ENCODE measurements around the gene UROC1.

UROC1 gene

DNA sequence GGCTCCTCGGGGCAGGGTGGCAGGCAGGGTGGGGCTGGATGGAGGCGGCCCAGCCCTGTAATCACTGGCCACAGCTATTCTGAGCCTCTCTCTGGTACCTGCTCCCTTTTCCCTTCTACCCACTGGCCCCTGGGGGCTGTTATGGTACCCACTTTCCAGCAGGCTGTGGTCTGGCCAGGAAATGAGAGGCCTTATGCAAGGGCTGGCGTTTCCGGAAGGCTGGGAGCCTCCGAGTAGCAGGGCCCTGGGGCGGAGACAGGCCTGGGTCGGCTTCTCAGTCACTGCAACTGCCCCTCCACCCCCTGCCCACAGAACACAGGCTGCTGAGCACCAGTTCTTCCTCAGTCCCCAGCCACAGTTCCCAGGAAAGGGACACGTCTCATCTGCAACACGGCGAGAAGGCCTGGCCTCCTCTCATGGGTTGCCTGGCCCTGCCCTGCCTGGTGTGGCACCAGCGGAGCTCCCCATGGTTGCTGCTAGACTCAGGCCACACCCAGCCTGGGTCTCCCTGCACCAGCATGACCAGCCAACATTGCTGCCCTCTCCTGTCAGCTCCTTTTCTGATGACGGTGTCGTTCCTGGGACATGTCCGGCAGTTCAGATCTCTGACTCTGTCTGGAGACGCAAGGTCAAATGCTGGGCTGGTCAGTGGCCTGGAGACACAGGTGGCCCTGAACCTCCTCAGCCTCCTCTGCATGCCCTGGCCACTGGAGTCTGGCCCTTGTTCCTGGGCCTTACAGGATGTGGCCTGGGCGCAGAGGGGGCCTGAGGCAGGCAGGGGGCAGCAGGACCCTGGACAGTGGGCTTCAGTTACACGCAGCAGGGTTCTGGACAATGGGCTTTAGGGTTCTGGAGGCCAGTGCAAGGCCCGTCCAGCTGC is 12.8 kb upstream of the UROC1 start:
- DNase-seq: no peak

- DNase-seq: no peak
Measured at GRCh38 chr3:126529585-126530170, 12.1 kb upstream of the UROC1 start.

GRCh38 chr3:126528800-126529541 is 11.4 kb upstream of the UROC1 start:
- no peak for DNase-seq

DNA sequence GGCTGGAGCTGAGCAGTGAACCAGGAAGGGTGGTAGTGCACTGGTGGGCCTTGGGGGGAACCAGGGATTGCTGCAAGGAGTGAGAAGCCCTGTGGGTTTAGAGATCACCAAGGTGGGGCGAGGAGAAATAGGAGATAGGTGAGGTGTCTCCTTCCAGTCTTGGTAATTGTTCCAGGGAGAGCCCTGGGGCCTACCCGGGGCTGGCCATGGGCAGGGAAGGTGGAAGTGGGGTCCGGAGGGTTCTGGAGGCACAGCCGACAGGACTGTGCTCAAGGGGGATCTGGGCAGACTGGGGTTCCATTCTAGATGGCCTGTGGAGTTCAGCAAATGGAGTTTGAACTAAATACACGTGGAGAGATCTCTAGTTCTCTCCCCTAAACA is 10.8 kb upstream of the UROC1 start:
- no peak for DNase-seq

GRCh38 chr3:126527455-126528211 is 10.1 kb upstream of the UROC1 start:
- DNase-seq: no peak

- DNase-seq: no peak
Measured at GRCh38 chr3:126527006-126527405, 9.4 kb upstream of the UROC1 start.

DNA sequence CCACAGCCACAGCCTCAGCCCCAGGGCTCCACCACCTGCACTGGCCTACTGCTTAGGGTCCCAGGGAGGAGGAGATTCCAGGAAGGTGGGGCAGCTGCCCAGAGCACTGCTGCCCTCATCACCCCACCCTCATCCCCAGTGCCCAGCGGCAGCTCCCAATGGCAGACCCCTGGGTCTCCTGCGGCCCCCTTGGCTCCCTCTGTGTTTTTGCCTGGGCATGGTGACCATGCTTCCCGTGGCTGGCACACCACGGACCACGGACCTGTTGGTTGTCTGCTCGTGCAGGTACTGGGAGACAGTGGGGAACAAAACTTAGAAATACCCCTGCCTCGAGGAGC is 9.1 kb upstream of the UROC1 start:
- DNase-seq: no peak

DNA sequence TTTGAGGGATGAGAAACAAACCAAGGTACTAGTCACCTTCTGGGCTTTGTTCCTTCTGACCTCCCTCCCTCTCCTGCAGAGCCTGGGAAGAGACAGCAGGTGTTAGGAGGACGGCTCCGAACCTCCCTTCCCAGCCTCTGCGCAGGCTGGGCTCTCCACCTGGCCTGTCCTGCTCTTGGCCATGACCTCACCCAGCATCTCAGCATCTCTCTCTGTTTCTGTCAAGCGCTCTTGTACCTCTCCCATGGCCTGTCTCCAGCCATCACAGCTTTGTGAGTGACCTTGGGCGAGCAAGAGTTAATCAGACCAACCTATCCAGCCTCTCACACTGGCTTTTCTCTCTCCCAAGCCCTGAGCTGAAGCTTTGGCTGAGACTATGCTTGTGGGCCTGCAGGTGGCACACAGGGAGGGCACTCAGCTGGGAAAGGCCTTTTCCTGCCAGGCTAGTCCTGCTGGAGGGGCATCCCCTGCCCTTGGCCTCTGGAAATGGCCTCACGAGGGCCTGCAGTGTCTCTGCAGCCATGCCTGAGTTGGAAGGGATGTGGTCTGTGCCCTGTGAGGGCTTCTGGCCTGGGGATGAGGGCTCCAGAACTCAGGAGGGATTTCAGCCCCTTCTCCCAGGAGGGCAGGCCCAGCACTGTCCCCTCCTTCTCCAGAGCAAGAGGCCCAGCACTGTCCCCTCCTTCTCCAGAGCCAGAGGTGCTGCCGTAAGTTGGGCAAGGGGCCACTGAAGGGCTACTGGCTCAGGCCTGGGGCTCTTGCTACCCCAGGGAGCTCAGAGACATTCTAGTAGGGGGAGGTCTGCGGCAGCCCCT is 8.5 kb upstream of the UROC1 start:
- DNase-seq: no peak

DNA sequence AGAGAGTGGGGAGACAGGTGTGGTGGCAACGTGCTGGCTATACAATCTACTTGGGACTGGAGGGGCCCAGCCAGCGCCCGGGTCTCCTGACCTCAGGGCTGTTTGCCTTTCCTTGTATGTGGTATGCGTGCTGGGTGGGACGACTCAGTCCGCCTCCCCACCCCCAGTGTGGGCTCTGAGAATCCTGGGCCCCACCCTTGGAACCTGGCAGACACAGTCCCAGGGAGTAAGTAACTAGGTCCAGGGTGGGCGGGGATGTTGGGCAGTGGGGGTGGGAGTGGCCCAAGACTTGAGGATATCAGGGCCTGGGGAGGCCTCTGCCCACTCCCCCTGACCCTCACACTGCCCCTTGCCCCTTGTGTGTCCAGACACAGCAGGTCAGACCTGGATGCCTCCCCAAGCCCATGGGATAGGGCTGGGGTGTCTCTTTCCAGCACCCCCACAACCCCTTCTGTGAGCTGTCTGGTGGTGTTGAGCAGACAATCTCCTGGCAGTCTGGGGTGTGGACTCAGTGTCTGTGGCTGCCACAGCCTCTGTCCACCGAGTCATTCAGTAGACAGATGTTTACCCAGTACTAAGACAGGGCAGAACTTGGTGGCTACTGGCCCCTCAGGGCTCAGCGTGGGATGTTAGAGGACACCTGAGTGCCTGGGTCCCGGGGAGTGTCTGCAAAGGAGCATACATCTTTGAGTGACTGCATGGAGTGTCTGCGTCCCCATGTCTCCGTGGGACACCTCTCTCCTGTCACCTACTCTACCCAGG is 7.7 kb upstream of the UROC1 start:
- no peak for DNase-seq

DNA sequence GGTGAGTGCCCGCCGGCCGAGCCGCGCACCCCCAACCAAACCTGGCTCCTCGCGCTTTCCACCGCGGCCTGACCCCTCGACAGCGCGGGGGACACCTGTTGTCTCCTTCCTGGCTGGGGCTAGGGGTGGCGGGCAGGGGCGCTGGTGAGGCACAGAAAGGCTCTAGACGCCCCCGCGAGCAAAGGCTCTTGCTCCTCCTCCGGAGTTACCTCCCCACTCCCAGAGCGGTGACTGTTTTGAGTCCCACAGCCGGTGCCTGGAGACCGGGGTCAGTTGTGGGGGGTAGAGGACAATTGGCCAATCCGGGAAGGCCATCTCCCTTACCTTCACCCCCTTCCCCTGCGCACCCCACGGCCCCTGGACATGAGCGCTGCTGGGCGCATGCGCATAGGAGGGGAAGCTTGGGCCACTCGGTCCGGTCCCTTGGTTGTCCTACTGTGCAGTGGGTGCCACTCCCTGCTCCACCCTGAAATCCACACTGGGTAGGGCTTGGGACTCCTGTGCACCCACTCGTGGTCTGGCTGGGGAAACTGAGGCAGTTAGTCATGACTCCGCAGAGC is 6.9 kb upstream of the UROC1 start:
- DNase-seq: no peak

- DNase-seq: no peak
Measured at GRCh38 chr3:126523745-126524428, 6.3 kb upstream of the UROC1 start, which contains the start of gene CHST13. Gene CHST13 (plus strand): TSS chr3:126524155. CDS start chr3:126524333, 178 bp downstream.

DNA sequence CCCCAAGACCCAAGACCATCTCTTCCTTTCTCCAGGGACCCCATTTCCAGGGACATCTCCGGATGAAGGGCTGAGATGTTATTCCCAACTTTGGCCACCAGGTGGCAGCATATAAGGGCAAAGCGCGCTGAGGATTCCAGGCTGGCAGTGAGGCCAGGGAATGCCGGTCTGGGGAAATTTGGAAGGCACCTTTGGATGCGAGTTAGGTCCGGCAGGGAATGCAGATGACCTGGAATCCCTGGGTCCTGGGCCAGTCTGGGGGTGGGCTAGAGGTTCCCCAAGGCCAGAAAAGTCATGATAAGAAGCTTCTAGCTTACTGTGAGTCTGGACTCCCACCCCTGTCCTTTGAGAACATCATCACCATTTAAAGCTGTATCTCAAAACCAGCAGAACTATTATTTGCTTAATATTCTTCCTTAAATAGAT is 4.8 kb upstream of the UROC1 start:
- peak in 1 of 2 experiments; percentile 20 for DNase-seq

GRCh38 chr3:126521122-126521891 is 3.7 kb upstream of the UROC1 start:
- no peak for DNase-seq

DNA sequence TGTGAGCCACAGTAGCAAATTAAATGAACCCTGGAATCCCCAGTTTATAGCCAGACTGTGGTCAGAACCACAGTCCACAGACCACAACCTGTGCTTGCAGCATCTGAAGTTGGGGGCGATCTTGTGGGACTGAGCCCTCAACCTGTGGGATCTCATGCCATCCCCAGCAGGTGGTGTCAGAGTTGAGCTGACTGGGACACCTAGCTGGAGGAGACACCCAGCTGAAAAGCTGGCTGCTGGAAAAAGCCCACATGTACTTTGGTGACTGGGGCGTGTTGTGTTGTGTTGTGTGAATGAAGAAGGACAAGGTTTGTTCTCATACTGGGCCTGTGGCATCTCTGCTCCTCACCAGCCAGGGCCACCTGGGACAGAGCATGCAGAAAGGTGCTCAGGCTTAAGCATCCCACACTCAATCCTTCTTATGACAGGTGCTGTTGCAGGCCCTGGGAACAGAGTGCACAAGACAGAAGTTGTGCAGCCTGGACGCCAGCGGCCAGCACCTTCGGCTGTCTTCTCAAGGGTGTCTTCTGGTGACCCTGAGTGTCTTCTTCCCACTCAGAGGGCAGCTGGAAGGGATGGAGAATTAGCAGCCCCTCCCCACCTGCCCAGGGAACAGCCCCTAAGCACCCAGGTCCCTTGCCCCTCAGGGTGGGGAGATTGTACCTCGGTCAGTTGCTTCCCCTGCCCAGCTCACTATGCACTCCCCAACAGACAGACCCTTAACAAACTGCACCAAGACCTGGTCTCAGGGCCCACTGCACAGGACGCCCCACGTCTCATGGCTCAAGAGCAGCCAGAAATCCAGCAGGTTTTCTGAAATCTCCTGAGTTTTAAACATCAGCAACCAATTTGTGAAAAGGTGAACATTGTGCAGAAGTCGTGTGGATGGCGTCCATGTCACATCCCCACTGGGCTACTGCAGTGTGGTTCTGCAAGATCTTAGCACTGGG is 2.2 kb upstream of the UROC1 start:
- DNase-seq: no peak

DNA sequence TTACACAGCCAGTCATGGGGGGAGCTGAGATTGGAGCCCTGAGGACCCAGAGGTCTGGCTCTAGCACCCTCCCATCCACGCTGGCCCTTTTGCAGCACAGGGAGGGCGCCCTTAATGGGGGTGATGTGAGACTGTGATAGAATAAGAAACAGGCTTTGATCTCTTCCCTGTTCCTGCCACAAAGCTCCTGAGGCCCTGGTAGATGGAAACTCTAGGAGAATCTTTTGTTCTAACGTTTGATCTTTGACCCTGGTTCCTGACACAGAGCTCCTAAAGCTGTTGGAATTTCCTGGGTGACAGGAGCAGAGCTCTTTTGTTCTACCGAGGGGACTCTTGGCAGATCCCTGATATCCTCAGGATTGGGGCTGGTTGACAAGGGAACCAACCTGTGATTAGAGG is 1.2 kb upstream of the UROC1 start:
- no peak for DNase-seq

- no peak for DNase-seq
Measured at GRCh38 chr3:126517986-126518778, 609 bp upstream of the UROC1 start.

- DNase-seq: no peak
Measured at GRCh38 chr3:126516936-126517290, 660 bp downstream of the UROC1 start.

All from NCI-H187 (cell line).